GM19397 (cell line): ENCODE data around the gene GLIS1.

Source experiments
- ATAC-seq: cut with Tn5 transposase; IDR thresholded peaks from one replicate; pipeline ENCODE4 v1.9.1; 2021; ENCODE audit warnings: mild to moderate bottlenecking, moderate library complexity; ENCODE audit not compliant: unreplicated experiment

Gene GLIS1

DNA sequence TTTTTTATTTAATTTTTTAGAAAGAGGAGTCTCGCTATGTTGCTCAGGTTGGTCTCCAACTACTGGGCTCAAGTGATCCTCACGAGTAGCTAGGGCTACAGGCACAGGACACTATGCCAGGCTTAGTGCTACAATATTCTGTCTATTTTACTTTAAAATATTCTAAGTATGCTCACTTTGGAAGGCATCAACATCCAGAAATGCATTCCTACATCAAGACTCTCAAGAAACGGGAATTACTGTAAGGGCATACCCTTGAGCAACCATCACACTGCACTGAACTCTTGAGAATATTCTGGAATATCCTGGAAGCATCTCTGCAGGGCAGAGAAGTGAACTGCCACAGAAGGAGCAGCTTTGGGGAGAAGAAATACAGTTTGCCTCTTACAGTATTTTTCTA is 280.3 kb downstream of the GLIS1 start:
- ATAC-seq, result no peak
